ENCODE data around the gene PTPRU. TPM values are rescaled to one million over a fixed set of nuclear protein-coding genes. Genes with fewer than 3 reads are reported as not detected.

The PTPRU gene
- total RNA-seq, 4 donors from 2014 or later: 4.3 to 15.9 (median 7.5) TPM

DNA sequence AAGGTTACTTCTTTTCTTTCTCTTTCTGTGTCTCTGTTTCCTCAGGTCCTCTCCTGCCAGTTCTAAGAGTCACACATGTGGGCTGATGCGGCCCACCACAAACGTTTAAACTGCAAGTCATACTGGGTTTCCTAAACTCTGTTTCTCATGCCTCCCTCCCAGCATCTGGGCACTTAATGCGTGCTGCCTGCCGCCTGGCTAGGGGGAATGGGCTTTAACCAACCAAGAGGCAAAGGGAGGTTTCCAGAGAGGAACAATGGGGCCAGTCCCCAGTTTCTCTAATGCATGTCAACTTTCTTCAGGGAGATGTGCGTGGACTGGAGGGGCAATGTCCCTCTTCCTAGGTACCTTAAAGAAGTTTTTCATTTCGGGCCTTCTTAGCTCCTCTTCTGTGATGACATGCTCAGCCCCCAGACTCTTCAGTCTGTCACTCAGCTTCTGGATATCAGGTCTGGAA, 34.7 kb upstream of the PTPRU start:
- Histone ChIP-seq H3K4me1 (peaks cover 9 to 24% (median 10%) of the 10 kb centered on the region in 3 donors), H3K27me3 (no peaks in the 10 kb centered on the region), H3K27ac (peak overlapping the region; percentile 77 to 89 (median 86)), H3K9me3 (no peaks in the 10 kb centered on the region), H3K4me3 (no peak overlapping the region), H3K36me3 (peaks cover 0 to 81% (median 7%) of the 10 kb centered on the region in 3 donors)
- WGBS, 2 donors: 81 to 93% methylated on average over 6 of the region's 6 CpGs
- TF ChIP-seq, protein P1, sequence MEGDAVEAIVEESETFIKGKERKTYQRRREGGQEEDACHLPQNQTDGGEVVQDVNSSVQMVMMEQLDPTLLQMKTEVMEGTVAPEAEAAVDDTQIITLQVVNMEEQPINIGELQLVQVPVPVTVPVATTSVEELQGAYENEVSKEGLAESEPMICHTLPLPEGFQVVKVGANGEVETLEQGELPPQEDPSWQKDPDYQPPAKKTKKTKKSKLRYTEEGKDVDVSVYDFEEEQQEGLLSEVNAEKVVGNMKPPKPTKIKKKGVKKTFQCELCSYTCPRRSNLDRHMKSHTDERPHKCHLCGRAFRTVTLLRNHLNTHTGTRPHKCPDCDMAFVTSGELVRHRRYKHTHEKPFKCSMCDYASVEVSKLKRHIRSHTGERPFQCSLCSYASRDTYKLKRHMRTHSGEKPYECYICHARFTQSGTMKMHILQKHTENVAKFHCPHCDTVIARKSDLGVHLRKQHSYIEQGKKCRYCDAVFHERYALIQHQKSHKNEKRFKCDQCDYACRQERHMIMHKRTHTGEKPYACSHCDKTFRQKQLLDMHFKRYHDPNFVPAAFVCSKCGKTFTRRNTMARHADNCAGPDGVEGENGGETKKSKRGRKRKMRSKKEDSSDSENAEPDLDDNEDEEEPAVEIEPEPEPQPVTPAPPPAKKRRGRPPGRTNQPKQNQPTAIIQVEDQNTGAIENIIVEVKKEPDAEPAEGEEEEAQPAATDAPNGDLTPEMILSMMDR (IDR thresholded peaks at IDR 0.05): no peak
- TF ChIP-seq POLR2A (IDR thresholded peaks at IDR 0.05): no peak
- no peak for DNase-seq
- intact Hi-C loops (cut with DNase I): loop anchor here (5.0 to 10.0 kb wide), 2 partner anchors 157 to 319 kb away; no protein-coding TSS in a partner anchor

- intact Hi-C loops (cut with DNase I): loop anchor here (5.0 to 10.0 kb wide), 2 partner anchors 157 to 320 kb away; no protein-coding TSS in a partner anchor
- DNase-seq: no peak
- no peak for TF ChIP-seq POLR2A (IDR thresholded peaks at IDR 0.05)
- TF ChIP-seq, protein P1 (IDR thresholded peaks at IDR 0.05): no peak
- H3K36me3 ChIP-seq: peaks cover 0 to 81% (median 7%) of the 10 kb centered on the region in 3 donors
- H3K4me3 ChIP-seq: no peak overlapping the region
- no peaks in the 10 kb centered on the region for H3K9me3 ChIP-seq
- 43% methylated on average over 1 of the region's 1 CpG; no CpG with 5 or more reads in 1 of the 2 donors for WGBS, 2 donors
- H3K27me3 ChIP-seq: no peaks in the 10 kb centered on the region
- peak overlapping the region; percentile 77 to 89 (median 86) for H3K27ac ChIP-seq
- peaks cover 9 to 24% (median 10%) of the 10 kb centered on the region in 3 donors for H3K4me1 ChIP-seq
Measured at GRCh38 chr1:29202053-29202452, 34.3 kb upstream of the PTPRU start.

GRCh38 chr1:29202584-29203340, 33.6 kb upstream of the PTPRU start:
- Histone ChIP-seq H3K27ac (peak overlapping the region; percentile 77 to 89 (median 86)), H3K4me1 (peaks cover 9 to 24% (median 10%) of the 10 kb centered on the region in 3 donors), H3K27me3 (no peaks in the 10 kb centered on the region), H3K9me3 (no peaks in the 10 kb centered on the region), H3K36me3 (peaks cover 0 to 76% (median 7%) of the 10 kb centered on the region in 3 donors), H3K4me3 (no peak overlapping the region)
- WGBS, 2 donors: 16 to 19% methylated on average over 8 to 13 of the region's 14 CpGs
- TF ChIP-seq, protein P1 (IDR thresholded peaks at IDR 0.05): peak; percentile 96 to 99 (median 98)
- no peak for TF ChIP-seq POLR2A (IDR thresholded peaks at IDR 0.05)
- intact Hi-C loops (cut with DNase I): loop anchor here (5.0 to 10.0 kb wide), 2 partner anchors 158 to 320 kb away; no protein-coding TSS in a partner anchor
- DNase-seq: peak; percentile 73

GRCh38 chr1:29208442-29208841, 27.9 kb upstream of the PTPRU start:
- TF ChIP-seq, protein P1 (IDR thresholded peaks at IDR 0.05): no peak
- TF ChIP-seq POLR2A (IDR thresholded peaks at IDR 0.05): no peak
- DNase-seq: no peak
- Histone ChIP-seq H3K27ac (no peak overlapping the region), H3K9me3 (no peaks in the 10 kb centered on the region), H3K36me3 (peaks cover 0 to 76% (median 5%) of the 10 kb centered on the region in 3 donors), H3K4me1 (no peaks in the 10 kb centered on the region), H3K27me3 (no peaks in the 10 kb centered on the region), H3K4me3 (no peak overlapping the region)
- 76% methylated on average over 4 of the region's 4 CpGs for WGBS, 2 donors
- intact Hi-C loops (cut with DNase I): loop anchor here (10.0 kb wide), 1 partner anchor 164 kb away; no protein-coding TSS in a partner anchor

DNA sequence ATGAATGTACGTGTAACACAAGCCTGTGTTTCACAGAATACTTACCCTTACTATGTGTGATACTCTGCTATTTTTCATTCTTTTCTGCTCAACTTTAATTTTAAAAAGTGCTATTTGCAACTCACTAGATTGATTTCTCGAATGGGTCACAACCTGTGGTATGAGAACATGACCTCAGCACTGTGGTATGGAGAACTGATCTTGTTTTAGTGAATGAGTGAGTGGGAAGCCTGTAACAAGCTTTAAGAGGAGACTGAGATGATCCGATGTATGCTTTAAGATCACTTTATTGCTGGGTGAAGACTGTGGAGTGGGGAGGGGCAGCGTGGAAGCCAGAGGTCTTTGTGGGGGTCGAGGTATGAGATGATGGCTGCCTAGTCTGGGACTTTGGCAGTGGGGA, 27.1 kb upstream of the PTPRU start:
- DNase-seq: no peak
- H3K4me1 ChIP-seq: no peaks in the 10 kb centered on the region
- intact Hi-C loops (cut with DNase I): loop anchor here (10.0 kb wide), 1 partner anchor 164 kb away; no protein-coding TSS in a partner anchor
- H3K36me3 ChIP-seq: peaks cover 0 to 76% (median 6%) of the 10 kb centered on the region in 3 donors
- no peaks in the 10 kb centered on the region for H3K27me3 ChIP-seq
- no peak overlapping the region for H3K27ac ChIP-seq
- 74 to 80% methylated on average over 5 of the region's 5 CpGs for WGBS, 2 donors
- TF ChIP-seq, protein P1 (IDR thresholded peaks at IDR 0.05): no peak
- no peak for TF ChIP-seq POLR2A (IDR thresholded peaks at IDR 0.05)
- no peak overlapping the region for H3K4me3 ChIP-seq
- H3K9me3 ChIP-seq: no peaks in the 10 kb centered on the region

All from esophagus squamous epithelium (tissue), 5 donors.